ENCODE results near the gene EPB41L2.

Gene EPB41L2

DNA sequence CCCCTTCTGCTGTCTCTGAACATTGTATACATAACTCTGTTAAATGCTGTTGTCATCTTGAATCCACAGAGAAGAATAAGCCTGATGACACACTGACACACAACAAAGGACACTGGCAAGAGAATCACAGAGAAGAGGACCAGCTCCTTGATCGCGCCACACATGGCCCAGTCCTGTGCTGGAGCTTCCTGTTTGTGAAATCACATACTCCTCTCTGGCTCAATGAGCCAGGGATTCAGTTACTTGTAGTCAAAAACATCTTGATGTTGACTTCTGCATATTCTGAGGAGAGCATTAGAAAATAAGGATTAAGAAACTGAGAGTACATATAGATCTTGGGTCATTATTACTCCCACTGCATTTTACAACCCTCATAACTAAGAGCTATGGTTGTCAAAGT, 100.1 kb downstream of the EPB41L2 start:
- no peak overlapping the region for H3K4me3 ChIP-seq (ENCODE audit: low read depth in 1 of 2, low read length in 1 of 2)
- no peaks in the 10 kb centered on the region for H3K27me3 ChIP-seq
- no peak overlapping the region for H3K27ac ChIP-seq
- H3K4me1 ChIP-seq (ENCODE audit: control insufficient read depth in 1 of 2, insufficient read depth in 1 of 2, low read depth in 1 of 2, low read length in 1 of 2), result no peaks in the 10 kb centered on the region
- no peaks in the 10 kb centered on the region for H3K36me3 ChIP-seq
- TF ChIP-seq, protein P1, sequence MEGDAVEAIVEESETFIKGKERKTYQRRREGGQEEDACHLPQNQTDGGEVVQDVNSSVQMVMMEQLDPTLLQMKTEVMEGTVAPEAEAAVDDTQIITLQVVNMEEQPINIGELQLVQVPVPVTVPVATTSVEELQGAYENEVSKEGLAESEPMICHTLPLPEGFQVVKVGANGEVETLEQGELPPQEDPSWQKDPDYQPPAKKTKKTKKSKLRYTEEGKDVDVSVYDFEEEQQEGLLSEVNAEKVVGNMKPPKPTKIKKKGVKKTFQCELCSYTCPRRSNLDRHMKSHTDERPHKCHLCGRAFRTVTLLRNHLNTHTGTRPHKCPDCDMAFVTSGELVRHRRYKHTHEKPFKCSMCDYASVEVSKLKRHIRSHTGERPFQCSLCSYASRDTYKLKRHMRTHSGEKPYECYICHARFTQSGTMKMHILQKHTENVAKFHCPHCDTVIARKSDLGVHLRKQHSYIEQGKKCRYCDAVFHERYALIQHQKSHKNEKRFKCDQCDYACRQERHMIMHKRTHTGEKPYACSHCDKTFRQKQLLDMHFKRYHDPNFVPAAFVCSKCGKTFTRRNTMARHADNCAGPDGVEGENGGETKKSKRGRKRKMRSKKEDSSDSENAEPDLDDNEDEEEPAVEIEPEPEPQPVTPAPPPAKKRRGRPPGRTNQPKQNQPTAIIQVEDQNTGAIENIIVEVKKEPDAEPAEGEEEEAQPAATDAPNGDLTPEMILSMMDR (IDR thresholded peaks at IDR 0.05), result no peak
- H3K9me3 ChIP-seq, result no peaks in the 10 kb centered on the region

DNA sequence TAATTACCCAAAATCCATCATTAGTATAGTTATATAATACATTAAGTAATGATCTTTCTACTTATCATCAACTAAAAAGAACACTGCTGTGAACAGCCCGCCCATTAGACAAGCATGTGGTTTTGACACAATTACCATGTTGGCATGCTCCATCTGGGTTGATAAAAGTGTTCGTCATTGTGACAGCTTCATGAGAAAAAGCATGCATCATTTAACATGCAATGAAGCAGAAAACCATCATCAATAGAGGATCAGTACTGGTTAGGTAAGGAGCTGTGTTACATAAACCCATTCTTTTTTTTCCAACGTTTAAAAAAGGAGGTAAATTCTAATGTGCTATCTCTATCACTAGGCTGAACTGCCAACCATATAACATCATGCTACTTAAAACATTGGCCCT, 101.9 kb downstream of the EPB41L2 start:
- H3K4me1 ChIP-seq (ENCODE audit: control insufficient read depth in 1 of 2, insufficient read depth in 1 of 2, low read depth in 1 of 2, low read length in 1 of 2), result no peaks in the 10 kb centered on the region
- H3K9me3 ChIP-seq, result no peaks in the 10 kb centered on the region
- TF ChIP-seq, protein P1 (IDR thresholded peaks at IDR 0.05), result no peak
- H3K36me3 ChIP-seq, result no peaks in the 10 kb centered on the region
- no peak overlapping the region for H3K4me3 ChIP-seq (ENCODE audit: low read depth in 1 of 2, low read length in 1 of 2)
- H3K27me3 ChIP-seq, result no peaks in the 10 kb centered on the region
- H3K27ac ChIP-seq, result no peak overlapping the region

DNA sequence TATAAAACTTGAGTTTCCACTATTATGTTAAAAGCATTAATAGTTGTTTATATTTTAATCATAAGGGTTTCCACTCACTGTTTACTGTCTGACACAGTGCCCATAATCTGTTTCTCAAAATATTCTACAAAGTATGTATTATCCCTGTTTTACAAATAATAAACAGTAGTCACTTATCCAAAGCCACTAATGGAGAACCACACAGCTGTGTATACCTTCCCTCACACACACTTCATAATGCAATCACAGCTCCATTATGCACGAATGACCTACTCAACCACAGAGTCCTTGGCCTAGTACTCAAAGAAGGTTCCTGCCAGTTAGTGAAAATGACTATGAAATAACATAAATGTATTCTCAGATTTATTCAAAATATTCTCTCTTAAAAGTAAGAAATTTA, 103.1 kb downstream of the EPB41L2 start:
- TF ChIP-seq, protein P1 (IDR thresholded peaks at IDR 0.05), result no peak
- Histone ChIP-seq H3K4me1 (ENCODE audit: control insufficient read depth in 1 of 2, insufficient read depth in 1 of 2, low read depth in 1 of 2, low read length in 1 of 2) (no peaks in the 10 kb centered on the region), H3K27me3 (no peaks in the 10 kb centered on the region), H3K27ac (no peak overlapping the region), H3K9me3 (no peaks in the 10 kb centered on the region), H3K36me3 (no peaks in the 10 kb centered on the region), H3K4me3 (ENCODE audit: low read depth in 1 of 2, low read length in 1 of 2) (no peak overlapping the region)

DNA sequence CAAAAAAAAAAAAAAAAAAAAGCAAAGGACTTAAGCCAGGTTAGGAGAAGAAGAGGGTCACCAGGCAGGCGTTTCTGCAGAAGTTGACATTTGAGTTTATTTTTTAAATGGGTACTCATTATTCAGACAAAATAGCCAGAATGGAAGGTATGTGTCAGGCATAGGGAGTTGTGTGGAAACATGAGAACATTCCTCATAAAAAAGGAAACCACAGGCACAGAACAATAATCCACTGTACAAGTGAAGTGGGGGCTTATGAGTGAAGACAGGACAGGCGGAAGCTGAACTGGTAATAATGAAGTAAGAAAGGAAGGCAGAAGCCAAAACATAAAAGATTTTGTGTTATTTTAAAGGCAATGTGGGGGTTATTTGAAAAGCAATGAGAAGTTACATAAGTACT, 104.6 kb downstream of the EPB41L2 start:
- no peaks in the 10 kb centered on the region for H3K9me3 ChIP-seq
- TF ChIP-seq, protein P1 (IDR thresholded peaks at IDR 0.05), result no peak
- H3K27ac ChIP-seq, result no peak overlapping the region
- no peak overlapping the region for H3K4me3 ChIP-seq (ENCODE audit: low read depth in 1 of 2, low read length in 1 of 2)
- H3K4me1 ChIP-seq (ENCODE audit: control insufficient read depth in 1 of 2, insufficient read depth in 1 of 2, low read depth in 1 of 2, low read length in 1 of 2), result no peaks in the 10 kb centered on the region
- H3K27me3 ChIP-seq, result no peaks in the 10 kb centered on the region
- H3K36me3 ChIP-seq, result no peaks in the 10 kb centered on the region

DNA sequence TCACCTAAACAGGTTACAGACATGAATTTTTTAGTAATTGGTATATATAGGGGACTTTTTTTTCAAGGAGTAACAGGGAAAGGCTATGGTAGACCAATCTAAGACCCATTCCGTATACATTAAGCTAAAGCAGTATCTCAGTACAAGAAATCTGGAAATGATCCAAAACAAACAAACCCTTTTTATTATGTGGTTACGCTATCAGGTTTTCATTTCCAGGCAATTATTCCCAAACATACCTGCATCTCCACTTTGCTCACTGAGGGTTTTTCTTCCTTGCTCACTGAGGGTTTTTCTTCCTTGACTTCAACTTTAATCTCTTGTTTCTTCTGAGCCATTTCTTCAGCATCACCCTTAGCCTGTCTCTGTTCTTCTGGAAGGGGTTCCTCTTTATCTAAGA, 107.3 kb downstream of the EPB41L2 start:
- Histone ChIP-seq H3K4me3 (ENCODE audit: low read depth in 1 of 2, low read length in 1 of 2) (no peak overlapping the region), H3K9me3 (no peaks in the 10 kb centered on the region), H3K27me3 (no peaks in the 10 kb centered on the region), H3K4me1 (ENCODE audit: control insufficient read depth in 1 of 2, insufficient read depth in 1 of 2, low read depth in 1 of 2, low read length in 1 of 2) (no peaks in the 10 kb centered on the region), H3K36me3 (no peaks in the 10 kb centered on the region), H3K27ac (no peak overlapping the region)
- TF ChIP-seq, protein P1 (IDR thresholded peaks at IDR 0.05), result no peak

DNA sequence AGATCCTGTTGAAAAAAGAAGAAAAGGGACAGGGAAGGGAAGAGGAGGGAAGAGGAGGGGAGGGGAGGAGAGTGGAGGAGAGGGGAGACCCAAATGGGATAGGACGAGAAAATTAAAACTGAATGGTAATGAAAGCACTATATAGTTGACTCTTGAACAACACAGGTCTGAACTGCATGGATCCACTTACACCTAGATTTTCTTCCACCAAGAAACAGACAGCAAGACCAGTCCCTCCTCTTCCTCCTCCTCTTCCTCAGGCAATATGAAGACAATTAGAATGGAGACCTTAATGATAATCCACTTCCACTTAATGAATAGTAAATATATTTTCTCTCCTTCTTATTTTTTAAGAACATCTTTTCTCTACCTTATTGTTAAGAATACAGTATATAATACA, 113.5 kb downstream of the EPB41L2 start:
- Histone ChIP-seq H3K27me3 (no peaks in the 10 kb centered on the region), H3K4me3 (ENCODE audit: low read depth in 1 of 2, low read length in 1 of 2) (no peak overlapping the region), H3K9me3 (no peaks in the 10 kb centered on the region), H3K36me3 (no peaks in the 10 kb centered on the region), H3K27ac (no peak overlapping the region), H3K4me1 (ENCODE audit: control insufficient read depth in 1 of 2, insufficient read depth in 1 of 2, low read depth in 1 of 2, low read length in 1 of 2) (no peaks in the 10 kb centered on the region)
- TF ChIP-seq, protein P1 (IDR thresholded peaks at IDR 0.05), result no peak
